ENCODE data around the gene UQCRHL. TPM values are rescaled to one million over a fixed set of nuclear protein-coding genes. Genes with fewer than 3 reads are reported as not detected.
"Not testable (repeated sequence)": the region's sequence is repeated elsewhere in the genome, so short reads cannot be mapped to it uniquely, and the experiment has no call there.

Gene UQCRHL
- total RNA-seq, 1 donor from 2014 or later: 1.9 TPM

DNA sequence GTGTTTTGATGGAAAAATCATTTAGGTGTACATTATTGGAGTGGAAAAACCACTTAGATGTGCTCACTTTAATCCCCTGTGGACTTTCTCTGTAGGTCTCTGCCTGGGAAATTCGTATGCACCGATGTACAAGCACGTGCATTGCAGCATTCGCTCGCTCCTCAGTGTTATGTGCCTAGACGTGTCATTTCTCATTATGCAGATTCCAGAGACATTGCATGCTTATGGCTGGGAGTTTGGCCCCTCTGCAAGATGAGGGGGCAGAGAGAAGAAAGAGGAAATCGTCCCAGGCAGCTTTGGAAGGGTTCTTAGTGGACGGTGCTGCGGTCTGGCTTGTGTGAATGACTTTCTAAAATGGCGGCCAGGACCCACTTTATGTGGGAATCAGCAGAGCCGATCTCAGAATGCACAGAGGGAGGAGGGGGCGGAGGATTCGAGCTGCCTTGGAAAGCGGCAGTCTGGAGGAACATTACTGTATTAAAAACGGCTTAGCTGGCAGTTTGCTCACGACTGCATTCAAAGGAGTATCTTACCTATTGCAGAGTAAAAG, 42.4 kb upstream of the UQCRHL start:
- Histone ChIP-seq H3K4me3 (ENCODE audit: low read depth, low read length) (peak overlapping the region; percentile 90), H3K36me3 (ENCODE audit: control insufficient read depth, insufficient read depth, low read length) (no peaks in the 10 kb centered on the region), H3K27me3 (ENCODE audit: control insufficient read depth, insufficient read depth, low read length) (no peaks in the 10 kb centered on the region)
- TF ChIP-seq, protein P1, sequence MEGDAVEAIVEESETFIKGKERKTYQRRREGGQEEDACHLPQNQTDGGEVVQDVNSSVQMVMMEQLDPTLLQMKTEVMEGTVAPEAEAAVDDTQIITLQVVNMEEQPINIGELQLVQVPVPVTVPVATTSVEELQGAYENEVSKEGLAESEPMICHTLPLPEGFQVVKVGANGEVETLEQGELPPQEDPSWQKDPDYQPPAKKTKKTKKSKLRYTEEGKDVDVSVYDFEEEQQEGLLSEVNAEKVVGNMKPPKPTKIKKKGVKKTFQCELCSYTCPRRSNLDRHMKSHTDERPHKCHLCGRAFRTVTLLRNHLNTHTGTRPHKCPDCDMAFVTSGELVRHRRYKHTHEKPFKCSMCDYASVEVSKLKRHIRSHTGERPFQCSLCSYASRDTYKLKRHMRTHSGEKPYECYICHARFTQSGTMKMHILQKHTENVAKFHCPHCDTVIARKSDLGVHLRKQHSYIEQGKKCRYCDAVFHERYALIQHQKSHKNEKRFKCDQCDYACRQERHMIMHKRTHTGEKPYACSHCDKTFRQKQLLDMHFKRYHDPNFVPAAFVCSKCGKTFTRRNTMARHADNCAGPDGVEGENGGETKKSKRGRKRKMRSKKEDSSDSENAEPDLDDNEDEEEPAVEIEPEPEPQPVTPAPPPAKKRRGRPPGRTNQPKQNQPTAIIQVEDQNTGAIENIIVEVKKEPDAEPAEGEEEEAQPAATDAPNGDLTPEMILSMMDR (IDR thresholded peaks at IDR 0.05; ENCODE audit: insufficient read depth, low read length, poor library complexity, severe bottlenecking): no peak
- no peak for DNase-seq (ENCODE audit: low read depth)

DNA sequence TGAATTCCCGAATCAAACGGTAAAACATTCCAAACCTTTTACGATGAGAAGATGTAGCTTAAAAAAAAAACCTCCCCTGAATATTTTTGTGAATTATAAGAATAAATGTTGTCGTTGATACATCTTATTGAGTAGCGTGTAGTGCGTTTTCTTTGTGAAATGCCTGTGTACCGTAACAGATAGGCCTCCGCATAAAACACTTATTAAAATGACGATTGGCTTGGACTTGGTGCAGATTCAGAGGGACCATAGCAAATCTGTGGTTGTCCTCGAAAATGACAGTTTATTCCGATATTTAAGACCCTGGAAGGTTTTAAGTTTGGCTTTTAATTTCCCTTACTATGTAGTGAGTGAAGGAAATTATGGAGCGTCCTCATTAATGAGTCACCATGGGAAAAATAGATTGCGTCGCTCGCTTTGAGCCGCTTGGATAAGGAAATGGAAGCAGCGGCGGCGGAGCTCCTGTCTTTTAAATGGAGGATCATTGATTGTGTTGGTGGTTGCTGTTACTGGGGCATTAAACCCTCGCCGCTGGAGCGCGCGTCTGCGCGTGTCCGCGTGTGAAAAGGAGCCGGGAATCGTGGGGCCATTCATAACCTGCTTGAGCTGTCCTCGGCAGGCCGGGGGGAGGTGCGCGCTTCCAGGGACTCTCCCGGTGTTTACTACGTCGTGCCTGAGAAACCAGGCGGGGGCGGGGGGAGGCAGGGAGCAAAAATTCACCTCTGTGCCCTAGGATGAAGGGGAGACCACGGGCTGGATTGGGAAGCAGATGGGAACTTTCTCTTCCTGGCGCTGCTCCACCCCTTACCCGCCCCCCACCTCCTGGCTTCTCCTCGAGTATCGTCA, 41.7 kb upstream of the UQCRHL start:
- TF ChIP-seq, protein P1 (IDR thresholded peaks at IDR 0.05; ENCODE audit: insufficient read depth, low read length, poor library complexity, severe bottlenecking): no peak
- H3K36me3 ChIP-seq (ENCODE audit: control insufficient read depth, insufficient read depth, low read length): no peaks in the 10 kb centered on the region
- H3K27me3 ChIP-seq (ENCODE audit: control insufficient read depth, insufficient read depth, low read length): no peaks in the 10 kb centered on the region
- H3K4me3 ChIP-seq (ENCODE audit: low read depth, low read length): peak overlapping the region; percentile 90
- no peak for DNase-seq (ENCODE audit: low read depth)

DNA sequence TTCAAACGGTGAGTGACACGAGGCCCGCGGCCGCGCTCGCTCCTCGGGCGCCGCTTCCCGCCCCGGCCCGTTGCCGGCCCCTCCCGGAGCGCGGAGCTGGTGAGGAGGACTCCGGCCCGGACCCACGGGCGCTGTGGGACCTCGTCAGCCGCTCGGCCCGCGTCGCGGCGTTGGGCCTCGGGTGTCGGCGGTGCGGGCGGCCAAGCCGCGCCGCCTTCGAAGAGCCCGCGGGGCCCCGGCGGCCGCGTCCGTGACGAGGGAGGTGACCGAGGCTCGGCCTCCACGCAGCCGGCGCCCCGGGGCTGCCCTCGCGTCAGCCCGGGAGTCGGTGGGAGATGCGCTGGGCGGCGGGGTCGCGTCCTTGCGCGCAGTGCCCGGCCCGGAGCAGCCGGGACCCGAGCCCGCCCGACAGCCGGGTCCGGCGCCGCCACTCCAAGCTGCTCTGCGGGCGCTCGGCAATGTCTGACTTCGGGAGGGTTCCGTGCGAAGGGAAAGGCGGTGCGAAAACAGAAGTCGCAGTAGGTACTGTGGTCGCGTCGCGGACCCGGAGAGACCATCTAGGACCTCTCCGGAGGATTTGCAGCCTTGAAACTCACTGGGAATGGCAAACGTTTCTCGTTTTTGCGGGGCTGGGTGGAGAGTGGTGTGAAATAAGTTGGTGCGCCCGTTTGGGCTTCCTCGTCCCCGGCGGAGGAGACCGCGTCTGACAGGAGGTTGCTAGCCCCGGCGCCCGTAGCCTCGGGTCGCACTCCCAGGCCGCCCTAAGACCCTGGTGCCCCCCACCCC, 40.9 kb upstream of the UQCRHL start:
- H3K4me3 ChIP-seq (ENCODE audit: low read depth, low read length): peak overlapping the region; percentile 90
- H3K36me3 ChIP-seq (ENCODE audit: control insufficient read depth, insufficient read depth, low read length): no peaks in the 10 kb centered on the region
- TF ChIP-seq, protein P1 (IDR thresholded peaks at IDR 0.05; ENCODE audit: insufficient read depth, low read length, poor library complexity, severe bottlenecking): no peak
- H3K27me3 ChIP-seq (ENCODE audit: control insufficient read depth, insufficient read depth, low read length): no peaks in the 10 kb centered on the region
- no peak for DNase-seq (ENCODE audit: low read depth)

DNA sequence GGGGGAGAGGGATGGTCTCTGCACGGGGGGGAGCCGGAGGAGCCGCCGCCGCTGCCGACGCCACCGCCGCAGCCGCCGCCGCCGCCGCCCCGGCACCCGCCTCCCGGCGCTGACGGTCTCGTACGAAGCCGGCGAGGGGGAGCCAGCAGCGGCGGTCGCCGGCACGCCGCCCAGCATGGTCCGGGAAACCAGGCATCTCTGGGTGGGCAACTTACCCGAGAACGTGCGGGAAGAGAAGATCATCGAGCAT, 40.4 kb upstream of the UQCRHL start:
- no peaks in the 10 kb centered on the region for H3K36me3 ChIP-seq (ENCODE audit: control insufficient read depth, insufficient read depth, low read length)
- TF ChIP-seq, protein P1 (IDR thresholded peaks at IDR 0.05; ENCODE audit: insufficient read depth, low read length, poor library complexity, severe bottlenecking): no peak
- H3K4me3 ChIP-seq (ENCODE audit: low read depth, low read length): peak overlapping the region; percentile 90
- no peak for DNase-seq (ENCODE audit: low read depth)
- no peaks in the 10 kb centered on the region for H3K27me3 ChIP-seq (ENCODE audit: control insufficient read depth, insufficient read depth, low read length)

DNA sequence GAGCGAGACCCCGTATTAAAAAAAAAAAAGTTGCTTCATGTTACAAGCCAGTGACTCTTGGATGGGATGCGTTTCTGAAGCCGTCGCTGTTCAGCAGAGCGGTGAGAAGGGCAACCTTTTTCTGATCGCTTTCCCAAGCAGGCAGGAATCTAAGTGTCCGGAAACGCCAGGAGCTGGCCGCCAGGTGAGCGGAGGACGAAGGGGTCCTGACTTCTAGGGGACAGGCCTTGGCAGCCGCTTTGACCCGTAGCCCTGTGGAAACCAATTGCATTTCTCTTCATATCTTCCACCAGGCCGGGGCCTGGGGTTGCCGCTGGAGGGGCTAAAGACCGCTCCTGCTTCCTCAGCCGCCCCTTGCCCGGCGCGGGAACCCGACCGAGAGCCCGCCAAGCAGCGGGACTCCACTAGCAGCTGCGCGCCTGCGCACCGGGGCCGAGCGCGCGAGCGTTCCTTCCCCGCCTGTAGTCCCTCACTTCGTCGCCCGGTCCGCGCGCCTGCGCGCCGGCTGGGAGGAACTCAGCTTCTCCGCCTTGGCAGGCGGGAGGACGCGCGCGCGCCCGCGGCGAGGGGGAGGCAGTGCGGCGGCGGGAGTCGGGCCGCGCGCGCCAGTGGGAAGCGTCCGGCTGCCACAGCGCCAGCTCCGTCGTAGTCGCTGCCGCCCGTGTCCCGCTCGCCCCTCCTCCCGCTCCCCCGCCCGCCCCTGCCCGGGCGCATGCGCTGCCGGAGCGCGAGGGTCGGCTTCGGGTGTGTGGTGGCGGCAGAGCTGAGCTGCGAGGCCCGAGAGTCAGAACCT, 39.8 kb upstream of the UQCRHL start, which contains the start of gene SPEN:
Gene SPEN, plus strand, starts transcription at position 608 of the 793 bp plus-strand sequence. CDS start 361 bp downstream, outside the sequence.
- DNase-seq (ENCODE audit: low read depth): peak; percentile 90
- H3K36me3 ChIP-seq (ENCODE audit: control insufficient read depth, insufficient read depth, low read length): no peaks in the 10 kb centered on the region
- TF ChIP-seq, protein P1 (IDR thresholded peaks at IDR 0.05; ENCODE audit: insufficient read depth, low read length, poor library complexity, severe bottlenecking): no peak
- peak within 1 kb of the TSS; percentile 90 for H3K4me3 ChIP-seq (ENCODE audit: low read depth, low read length)
- H3K27me3 ChIP-seq (ENCODE audit: control insufficient read depth, insufficient read depth, low read length): no peaks in the 10 kb centered on the region

DNA sequence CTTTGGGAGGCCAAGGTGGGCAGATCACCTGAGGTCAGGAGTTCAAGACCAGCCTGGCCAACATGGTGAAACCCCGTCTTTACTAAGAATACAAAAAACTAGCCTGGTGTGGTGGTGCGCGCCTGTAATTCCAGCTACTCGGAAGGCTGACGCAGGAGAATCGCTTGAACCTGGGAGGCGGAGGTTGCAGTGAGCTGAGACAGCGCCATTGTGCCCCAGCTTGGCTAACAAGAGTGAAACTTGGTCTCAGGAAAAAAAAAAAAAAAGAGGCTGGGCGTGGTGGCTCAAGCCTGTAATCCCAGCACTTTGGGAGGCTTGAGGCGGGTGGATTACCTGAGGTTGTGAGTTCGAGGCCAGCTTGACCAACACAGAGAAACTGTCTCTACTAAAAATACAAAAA, 38.6 kb upstream of the UQCRHL start:
- H3K4me3 ChIP-seq (ENCODE audit: low read depth, low read length); DNase-seq (ENCODE audit: low read depth): not testable (repeated sequence)

More for the DNA sequence above, 38.6 kb upstream of the UQCRHL start:
- H3K27me3 ChIP-seq (ENCODE audit: control insufficient read depth, insufficient read depth, low read length); H3K36me3 ChIP-seq (ENCODE audit: control insufficient read depth, insufficient read depth, low read length): not testable (repeated sequence)
